Skin of body (tissue), 2 donors: Measurements from ENCODE around the gene CR1L. TPM values are rescaled to one million over a fixed set of nuclear protein-coding genes. Genes with fewer than 3 reads are reported as not detected.
"Not testable (repeated sequence)": the region's sequence is repeated elsewhere in the genome, so short reads cannot be mapped to it uniquely, and the experiment has no call there.

Source experiments
- DNase-seq: peaks from one replicate; lab custom pipeline; 2025; lab: John Stamatoyannopoulos, UW
- total RNA-seq: library from RNA; depleted of rRNA; stranded (reverse); fragments of >200 nt; gene quantifications from one replicate; pipeline ENCODE4 v1.2.3, GENCODE V29; 2014

The CR1L gene
- total RNA-seq, 1 donor from 2014 or later = 1.6 TPM

GRCh38 chr1:207646171-207646570, 1.2 kb downstream of the CR1L start:
- no peak for DNase-seq

- no peak for DNase-seq
These were observed 2.1 kb downstream of the CR1L start for GRCh38 chr1:207646944-207647579.

GRCh38 chr1:207647671-207648333, 2.9 kb downstream of the CR1L start:
- DNase-seq = no peak

GRCh38 chr1:207648334-207649209, 3.6 kb downstream of the CR1L start:
- no peak for DNase-seq

- DNase-seq = no peak
These were observed 4.3 kb downstream of the CR1L start for GRCh38 chr1:207649210-207649753.

GRCh38 chr1:207649865-207650580, 5.1 kb downstream of the CR1L start:
- DNase-seq = no peak

GRCh38 chr1:207651583-207651982, 6.7 kb downstream of the CR1L start:
- no peak for DNase-seq

GRCh38 chr1:207654320-207654719, 9.4 kb downstream of the CR1L start:
- DNase-seq = no peak

GRCh38 chr1:207658408-207658807, 13.5 kb downstream of the CR1L start:
- no peak for DNase-seq

GRCh38 chr1:207658904-207659485, 14.1 kb downstream of the CR1L start:
- DNase-seq = no peak

GRCh38 chr1:207659545-207660153, 14.7 kb downstream of the CR1L start:
- no peak for DNase-seq

GRCh38 chr1:207661420-207661819, 16.5 kb downstream of the CR1L start:
- not testable (repeated sequence) for DNase-seq

- DNase-seq = no peak
These were observed 21.4 kb downstream of the CR1L start for GRCh38 chr1:207666342-207666741.

GRCh38 chr1:207669528-207670009, 24.6 kb downstream of the CR1L start:
- DNase-seq = no peak

- DNase-seq = no peak
These were observed 25.3 kb downstream of the CR1L start for GRCh38 chr1:207670192-207670591.

- no peak for DNase-seq
These were observed 26.1 kb downstream of the CR1L start for GRCh38 chr1:207670997-207671396.

- DNase-seq = no peak
These were observed 27.7 kb downstream of the CR1L start for GRCh38 chr1:207672522-207673130.

GRCh38 chr1:207673399-207673798, 28.5 kb downstream of the CR1L start:
- DNase-seq = no peak

GRCh38 chr1:207676153-207676552, 31.2 kb downstream of the CR1L start:
- DNase-seq = no peak
